Posterior vena cava (tissue), 2 donors: Measurements from ENCODE around the gene FBXO3. TPM values are rescaled to one million over a fixed set of nuclear protein-coding genes. Genes with fewer than 3 reads are reported as not detected.
"Not testable (repeated sequence)": the region's sequence is repeated elsewhere in the genome, so short reads cannot be mapped to it uniquely, and the experiment has no call there.

ENCODE experiments used
- DNase-seq: peaks from one replicate; pipeline ENCODE4 v3.0.0-alpha.2; 2020; ENCODE audit warnings: low spot score
- intact Hi-C, 2 donors: fragments of 100-400 bp; cut with DNase I; formaldehyde crosslinking; loops; one replicate each; pipeline versions ENCODE4 v1.14.1 to v1.14.2; 2022 to 2023
- total RNA-seq, 2 donors: library from RNA; stranded (reverse); fragmentation: NEBNext Ultra II Directional; extraction: Animal tissue kit (Norgen Biotek cat#: 25700); gene quantifications; one replicate each; pipeline ENCODE4 v1.2.1, GENCODE V29; 2021
- donor health status: DM: yes; HTN: yes; CAD: no.
- donor health status: DM: yes; HTN: yes; CAD: no.

Gene FBXO3
- total RNA-seq, 2 donors from 2014 or later: 29.4 to 32.9 TPM

DNA sequence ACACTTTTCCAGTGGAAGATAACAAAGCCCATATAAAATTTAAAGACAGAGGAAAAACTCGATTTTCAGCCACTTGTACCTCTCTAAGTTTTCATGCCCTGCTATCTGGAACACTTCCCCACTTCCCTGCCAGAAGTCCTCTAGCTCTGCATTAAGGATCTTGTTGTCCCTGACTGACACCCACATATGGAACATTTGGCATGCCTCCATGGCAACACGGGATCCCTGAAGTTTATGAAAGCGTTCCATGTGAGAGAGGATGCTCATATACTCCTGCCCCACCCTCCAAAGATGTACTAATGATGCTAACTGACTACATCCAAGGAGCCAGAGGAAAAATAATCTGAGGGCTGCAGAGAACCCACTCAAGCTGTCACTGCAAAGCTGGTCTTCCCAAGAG, 64.9 kb downstream of the FBXO3 start:
- intact Hi-C loops: no loop called here
- no peak for DNase-seq

- DNase-seq: no peak
- intact Hi-C loops: no loop called here
These were observed 65.3 kb downstream of the FBXO3 start for GRCh38 chr11:33708985-33709384.

- DNase-seq, intact Hi-C loops: not testable (repeated sequence)
These were observed 66.5 kb downstream of the FBXO3 start for GRCh38 chr11:33707831-33708230.

GRCh38 chr11:33706966-33707365, 67.4 kb downstream of the FBXO3 start:
- no peak for DNase-seq
- intact Hi-C loops: no loop called here

DNA sequence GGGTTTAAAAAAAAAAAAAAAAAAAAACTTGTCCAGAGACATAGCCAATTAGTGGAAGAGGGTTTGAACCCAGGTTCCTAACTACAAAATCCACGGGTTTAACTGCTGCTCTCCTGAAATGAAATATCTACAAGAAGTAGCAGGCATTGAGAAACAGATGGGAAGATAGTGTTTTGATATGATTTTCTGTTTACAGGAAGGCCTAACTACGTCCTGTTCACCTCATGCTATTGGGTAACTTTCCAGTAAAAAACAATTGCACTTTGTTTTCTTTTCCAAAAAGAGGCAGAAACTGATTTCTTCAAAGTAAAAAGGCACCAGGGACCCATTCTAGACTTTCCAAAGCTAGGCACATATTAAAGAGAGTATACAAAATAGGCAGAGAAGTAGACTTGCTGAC, 67.8 kb downstream of the FBXO3 start:
- no peak for DNase-seq
- intact Hi-C loops: no loop called here

GRCh38 chr11:33704240-33705002, 69.9 kb downstream of the FBXO3 start:
- intact Hi-C loops: no loop called here
- no peak for DNase-seq

DNA sequence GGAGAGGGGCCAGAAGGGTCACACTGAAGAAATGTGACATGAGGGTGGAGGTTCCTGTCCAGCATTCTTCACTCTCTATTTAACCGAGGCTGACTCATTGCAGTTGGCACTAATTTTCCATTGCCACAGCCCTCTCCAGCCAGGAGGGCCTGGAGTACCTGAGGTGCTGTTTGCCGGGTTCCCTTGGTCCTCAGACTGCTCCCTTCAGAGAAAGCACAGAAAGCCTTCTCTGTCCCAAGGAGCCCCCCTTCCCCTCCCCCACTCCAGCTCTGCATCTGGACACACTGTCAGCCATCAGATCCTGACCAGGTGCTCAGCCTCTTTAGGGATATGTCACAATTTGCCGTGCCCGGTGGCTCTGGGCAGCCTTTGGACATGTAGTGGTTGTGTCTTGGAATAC, 70.5 kb downstream of the FBXO3 start:
- DNase-seq: no peak
- intact Hi-C loops: no loop called here

DNA sequence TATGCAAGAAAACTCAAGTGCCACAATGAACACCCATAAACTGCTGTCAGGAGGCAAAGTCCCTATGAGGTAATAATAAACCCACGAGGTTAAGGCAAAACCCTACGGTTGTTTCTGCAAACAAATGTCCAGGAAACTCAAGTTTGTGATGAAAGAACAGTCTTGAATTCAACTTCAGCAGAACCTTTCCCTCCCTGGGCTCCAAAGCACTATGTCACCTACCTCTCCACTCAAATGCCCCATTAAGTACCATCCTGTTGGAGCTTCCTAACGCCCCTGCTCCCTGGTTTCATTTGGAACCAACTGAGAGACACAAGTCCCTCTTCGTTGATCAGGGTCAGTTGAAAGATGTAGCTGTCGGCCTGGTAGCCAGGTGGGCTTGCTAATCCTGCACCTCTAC, 71.1 kb downstream of the FBXO3 start:
- DNase-seq: no peak
- intact Hi-C loops: no loop called here

DNA sequence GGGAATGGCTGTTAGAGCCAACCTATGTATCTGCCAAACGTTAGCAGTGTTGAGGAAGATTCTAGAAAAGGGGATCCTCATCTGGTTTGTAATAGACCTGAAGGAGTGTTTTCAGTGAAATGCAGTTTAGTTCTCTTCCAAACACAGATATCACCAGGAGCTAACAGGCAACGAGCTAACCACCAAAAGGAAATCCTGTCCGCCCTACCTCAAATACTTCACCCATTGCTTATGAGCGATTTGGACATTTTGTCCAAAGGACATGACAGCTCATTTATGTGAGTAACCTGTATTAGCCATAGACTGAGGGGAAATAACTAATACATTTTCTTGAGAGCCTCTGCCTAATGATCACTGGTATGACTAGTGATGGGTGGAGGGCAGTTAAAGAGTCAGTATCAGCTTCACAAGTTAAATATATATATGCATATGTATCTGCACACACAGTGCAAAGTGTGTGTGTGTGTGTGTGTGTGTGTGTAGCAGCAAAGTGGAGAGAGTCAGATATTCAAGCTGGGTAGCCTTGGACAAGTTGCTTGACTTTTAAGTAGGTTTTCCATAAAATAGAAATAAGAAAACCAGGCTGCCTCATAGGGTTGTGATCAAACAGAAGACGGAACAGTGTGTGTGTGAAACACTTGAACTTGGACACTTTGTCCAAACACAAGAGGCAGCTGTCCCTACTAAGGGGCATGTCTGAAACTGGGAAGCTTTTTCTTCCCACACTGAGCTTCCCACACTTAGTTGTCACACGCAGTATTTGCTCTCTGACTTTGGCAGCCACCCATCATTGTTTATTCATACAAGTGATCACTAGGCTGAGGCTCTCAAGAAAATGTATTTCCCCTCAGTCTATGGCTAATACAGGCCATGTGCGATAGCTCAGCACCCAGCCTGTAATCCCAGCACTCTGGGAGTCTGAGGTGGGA, 72.8 kb downstream of the FBXO3 start:
- DNase-seq: no peak
- intact Hi-C loops: no loop called here

- intact Hi-C loops: no loop called here
- DNase-seq: peak; percentile 98
These were observed 73.6 kb downstream of the FBXO3 start, which contains the start of gene C11orf91 for GRCh38 chr11:33700502-33701271. Gene C11orf91, minus strand, starts transcription at chr11:33700826. Its CDS starts 86 bp downstream, at chr11:33700740.

- intact Hi-C loops: no loop called here
- no peak for DNase-seq
These were observed 74.2 kb downstream of the FBXO3 start for GRCh38 chr11:33700063-33700501.

DNA sequence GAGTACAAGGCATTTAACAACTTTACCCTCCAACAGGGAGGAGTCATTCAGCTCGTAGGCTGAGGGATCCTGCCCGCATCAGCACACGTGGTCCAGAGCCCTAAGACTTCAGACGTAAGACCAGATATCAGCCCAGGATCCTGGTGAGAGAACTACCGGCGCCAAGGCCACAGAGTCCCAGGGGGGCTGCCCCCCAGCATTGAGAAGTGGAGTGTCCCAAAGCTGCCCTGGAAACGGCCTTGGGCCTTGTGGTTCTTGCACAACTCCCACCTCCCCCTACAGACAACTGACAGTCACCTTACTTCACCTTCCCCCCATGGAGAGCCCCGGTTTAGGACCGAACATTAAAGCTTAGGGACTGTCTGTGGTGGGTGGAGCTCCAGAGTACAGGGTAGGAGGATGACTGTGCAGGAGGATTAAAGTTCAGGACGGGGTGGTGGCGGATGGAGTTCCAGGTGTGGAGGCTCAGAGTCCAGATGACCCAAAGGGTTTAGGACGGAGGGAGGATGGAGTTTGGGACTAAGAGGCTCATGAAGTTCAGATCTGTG, 74.7 kb downstream of the FBXO3 start:
- intact Hi-C loops: no loop called here
- DNase-seq: no peak

DNA sequence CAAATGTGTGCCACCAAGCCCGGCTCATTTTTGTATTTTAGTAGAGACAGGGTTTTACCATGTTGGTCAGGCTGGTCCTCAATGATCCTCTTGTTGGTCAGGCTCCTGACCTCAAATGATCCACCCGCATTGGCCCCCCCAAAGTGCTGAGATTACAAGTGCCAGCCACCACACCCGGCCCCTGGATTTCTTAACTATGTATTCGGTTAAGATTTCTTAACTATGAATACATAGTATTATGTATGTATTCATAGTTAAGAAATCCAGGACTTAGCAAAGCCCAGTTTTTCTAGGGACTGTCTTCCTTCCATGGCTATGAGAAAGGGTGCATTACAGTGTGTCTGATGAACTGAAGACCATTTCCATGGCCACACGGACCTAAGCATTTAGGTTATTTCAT, 75.4 kb downstream of the FBXO3 start:
- no peak for DNase-seq
- intact Hi-C loops: no loop called here

DNA sequence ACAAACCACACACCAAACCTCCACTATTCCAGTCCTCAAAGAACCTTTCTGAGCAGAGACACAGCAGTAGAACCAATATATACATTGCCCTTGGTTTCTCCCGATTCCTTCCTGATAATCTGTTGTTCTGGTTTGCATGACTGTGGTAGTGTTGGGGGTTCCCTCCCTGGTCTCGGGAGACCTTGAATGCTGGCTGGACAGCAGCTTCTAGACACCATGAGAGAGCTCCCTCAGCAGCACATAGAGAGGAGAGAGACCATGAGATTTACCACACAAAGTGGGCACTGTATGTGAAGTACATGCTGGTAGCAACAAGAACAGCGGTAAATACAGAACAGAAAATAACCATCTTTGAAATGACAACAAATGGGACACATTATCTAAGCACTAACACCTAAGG, 76.3 kb downstream of the FBXO3 start:
- intact Hi-C loops: no loop called here
- no peak for DNase-seq

GRCh38 chr11:33696931-33697638, 77.2 kb downstream of the FBXO3 start:
- intact Hi-C loops: no loop called here
- no peak for DNase-seq

DNA sequence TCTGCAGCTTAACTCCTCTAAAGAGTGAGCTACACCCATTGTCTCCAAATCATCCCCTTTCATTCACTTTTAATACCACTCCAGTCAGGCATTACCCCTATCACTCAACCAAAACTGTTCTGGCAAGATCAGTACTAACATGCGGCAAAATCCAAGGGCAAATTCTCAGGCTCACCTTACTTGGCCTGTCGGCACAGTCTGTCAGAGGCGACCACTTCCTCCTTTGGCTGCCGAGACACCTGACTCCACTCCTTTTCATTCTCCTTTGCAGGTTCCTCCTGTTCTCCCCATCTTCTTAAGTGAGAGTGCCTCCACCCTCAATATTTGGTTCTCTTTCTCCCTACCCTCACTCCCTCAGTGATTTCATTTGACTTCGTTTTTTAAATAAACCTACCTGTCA, 77.9 kb downstream of the FBXO3 start:
- intact Hi-C loops: no loop called here

GRCh38 chr11:33695051-33695566, 79.2 kb downstream of the FBXO3 start:
- intact Hi-C loops: no loop called here
- no peak for DNase-seq

More for the DNA sequence above, 77.9 kb downstream of the FBXO3 start:
- no peak for DNase-seq

GRCh38 chr11:33694346-33695050, 79.8 kb downstream of the FBXO3 start:
- intact Hi-C loops: loop anchor here in 1 of 2 donors (5.0 kb wide), 1 partner anchor 43 kb away; the partner anchor contains the start of gene CD59
- DNase-seq: no peak
